Measurements from ENCODE around the gene AVEN. TPM values are rescaled to one million over a fixed set of nuclear protein-coding genes. Genes with fewer than 3 reads are reported as not detected.

Gene AVEN
- total RNA-seq, 1 donor from 2014 or later = 11.5 TPM

DNA sequence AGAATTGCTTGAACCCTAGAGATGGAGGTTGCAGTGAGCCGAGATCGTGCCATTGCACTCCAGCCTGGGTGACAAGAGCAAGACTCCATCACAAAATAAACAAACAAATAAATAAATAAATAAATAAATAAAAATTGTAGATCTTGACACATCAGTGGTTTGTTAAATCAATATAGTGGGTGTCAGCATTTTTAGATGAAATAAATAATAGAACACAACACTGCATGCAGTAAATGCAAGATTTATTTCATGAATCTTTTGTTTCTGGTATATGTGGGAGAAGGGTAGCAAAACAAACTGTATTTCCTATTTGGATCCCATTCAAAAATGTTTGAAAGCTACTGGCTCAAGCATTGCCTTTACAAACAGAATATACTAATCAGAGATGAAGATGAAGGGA is 106.3 kb downstream of the AVEN start:
- ATAC-seq = no peak
- intact Hi-C loops (cut with DNase I) = no loop called here
- Histone ChIP-seq H3K36me3 (no peaks in the 10 kb centered on the region), H3K4me3 (no peak overlapping the region), H3K27ac (no peak overlapping the region), H3K4me1 (no peaks in the 10 kb centered on the region), H3K9me3 (no peaks in the 10 kb centered on the region), H3K27me3 (no peaks in the 10 kb centered on the region)
- no peak for DNase-seq
- TF ChIP-seq, protein P1, sequence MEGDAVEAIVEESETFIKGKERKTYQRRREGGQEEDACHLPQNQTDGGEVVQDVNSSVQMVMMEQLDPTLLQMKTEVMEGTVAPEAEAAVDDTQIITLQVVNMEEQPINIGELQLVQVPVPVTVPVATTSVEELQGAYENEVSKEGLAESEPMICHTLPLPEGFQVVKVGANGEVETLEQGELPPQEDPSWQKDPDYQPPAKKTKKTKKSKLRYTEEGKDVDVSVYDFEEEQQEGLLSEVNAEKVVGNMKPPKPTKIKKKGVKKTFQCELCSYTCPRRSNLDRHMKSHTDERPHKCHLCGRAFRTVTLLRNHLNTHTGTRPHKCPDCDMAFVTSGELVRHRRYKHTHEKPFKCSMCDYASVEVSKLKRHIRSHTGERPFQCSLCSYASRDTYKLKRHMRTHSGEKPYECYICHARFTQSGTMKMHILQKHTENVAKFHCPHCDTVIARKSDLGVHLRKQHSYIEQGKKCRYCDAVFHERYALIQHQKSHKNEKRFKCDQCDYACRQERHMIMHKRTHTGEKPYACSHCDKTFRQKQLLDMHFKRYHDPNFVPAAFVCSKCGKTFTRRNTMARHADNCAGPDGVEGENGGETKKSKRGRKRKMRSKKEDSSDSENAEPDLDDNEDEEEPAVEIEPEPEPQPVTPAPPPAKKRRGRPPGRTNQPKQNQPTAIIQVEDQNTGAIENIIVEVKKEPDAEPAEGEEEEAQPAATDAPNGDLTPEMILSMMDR (IDR thresholded peaks at IDR 0.05) = no peak

DNA sequence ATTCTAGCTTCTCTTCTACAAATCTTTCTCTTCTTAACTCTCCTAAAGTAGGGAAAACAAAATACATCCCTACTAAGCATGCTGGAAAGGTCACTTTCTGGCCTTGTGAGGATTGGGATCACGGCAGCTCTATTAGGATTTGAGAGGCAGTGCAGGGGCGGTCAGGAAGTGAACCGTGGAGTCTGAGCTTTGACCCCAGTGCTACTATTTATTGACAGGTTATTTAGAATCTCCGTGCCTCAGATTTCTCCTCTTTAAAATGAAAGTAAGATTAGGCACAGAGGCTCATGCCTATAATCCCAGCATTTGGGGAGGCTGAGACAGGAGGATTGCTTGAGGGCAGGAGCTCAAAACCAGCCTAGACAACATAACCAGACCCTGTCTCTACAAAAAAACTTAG is 112.7 kb downstream of the AVEN start:
- TF ChIP-seq, protein P1 (IDR thresholded peaks at IDR 0.05) = no peak
- no peaks in the 10 kb centered on the region for H3K4me1 ChIP-seq
- H3K4me3 ChIP-seq = no peak overlapping the region
- H3K9me3 ChIP-seq = no peaks in the 10 kb centered on the region
- no peaks in the 10 kb centered on the region for H3K27me3 ChIP-seq
- no peak overlapping the region for H3K27ac ChIP-seq
- H3K36me3 ChIP-seq = no peaks in the 10 kb centered on the region
- intact Hi-C loops (cut with DNase I) = no loop called here
- no peak for DNase-seq
- no peak for ATAC-seq

DNA sequence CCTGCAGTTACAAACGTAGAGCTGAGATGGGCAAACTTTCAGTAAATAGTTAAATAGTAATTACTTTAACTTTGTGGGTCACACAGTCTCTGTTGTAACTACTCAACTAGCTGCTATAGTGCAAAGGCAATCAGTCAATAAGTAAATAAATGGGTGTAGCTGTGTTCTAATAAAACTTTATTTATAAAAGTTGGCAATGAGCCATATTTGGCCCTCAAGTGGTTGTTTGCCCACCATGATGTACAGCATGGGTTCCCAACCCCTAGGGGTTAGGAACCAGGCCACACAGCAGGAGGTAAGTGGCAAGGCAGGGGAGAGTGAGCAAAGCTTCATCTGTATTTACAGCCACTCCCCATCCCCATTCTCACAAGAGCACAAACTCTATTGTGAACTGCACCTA is 115.6 kb downstream of the AVEN start:
- DNase-seq = no peak
- H3K4me3 ChIP-seq = no peak overlapping the region
- H3K4me1 ChIP-seq = no peaks in the 10 kb centered on the region
- H3K27ac ChIP-seq = no peak overlapping the region
- H3K36me3 ChIP-seq = no peaks in the 10 kb centered on the region
- TF ChIP-seq, protein P1 (IDR thresholded peaks at IDR 0.05) = no peak
- ATAC-seq = no peak
- H3K9me3 ChIP-seq = no peaks in the 10 kb centered on the region
- intact Hi-C loops (cut with DNase I) = no loop called here
- no peaks in the 10 kb centered on the region for H3K27me3 ChIP-seq

DNA sequence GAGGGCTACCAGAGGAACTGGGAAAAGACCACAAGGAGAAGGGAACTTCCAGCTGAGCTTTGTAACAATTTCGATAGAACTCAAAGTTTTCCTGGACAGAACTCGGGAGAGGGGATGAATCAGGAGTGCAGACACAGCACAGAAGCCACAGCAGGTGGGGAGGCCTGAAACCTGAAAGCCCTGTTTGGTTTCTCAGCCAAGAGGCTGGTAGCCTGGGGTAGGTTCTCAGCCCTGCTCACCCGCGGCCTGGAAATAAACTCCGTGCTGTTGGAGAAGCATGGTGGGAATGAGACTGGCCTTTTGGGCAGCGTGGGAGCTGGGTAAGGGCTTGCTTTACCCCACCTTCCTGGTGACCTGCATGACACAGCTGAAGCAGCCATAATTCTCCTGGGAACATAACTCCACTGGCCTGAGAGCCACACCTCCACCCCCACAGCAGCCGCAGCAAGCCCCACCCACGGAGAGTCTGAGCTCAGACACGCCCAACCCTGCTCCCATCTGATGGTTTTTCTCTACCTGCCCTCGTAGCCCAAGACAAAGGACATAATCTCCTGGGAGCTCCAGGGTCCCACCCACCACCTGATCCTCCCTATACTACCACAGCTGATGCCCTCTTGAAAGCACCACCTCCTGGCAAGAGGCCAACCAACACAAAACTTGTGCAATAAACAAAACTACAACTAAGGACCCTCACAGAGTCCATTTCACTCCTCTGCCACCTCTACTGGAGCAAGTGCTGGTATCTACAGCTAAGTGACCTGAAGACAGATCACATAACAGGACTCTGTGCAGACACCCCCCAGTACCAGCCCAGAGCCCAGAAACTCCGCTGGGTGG is 123.2 kb downstream of the AVEN start:
- ATAC-seq (no peak), DNase-seq (no peak)
- intact Hi-C loops (cut with DNase I) = no loop called here

DNA sequence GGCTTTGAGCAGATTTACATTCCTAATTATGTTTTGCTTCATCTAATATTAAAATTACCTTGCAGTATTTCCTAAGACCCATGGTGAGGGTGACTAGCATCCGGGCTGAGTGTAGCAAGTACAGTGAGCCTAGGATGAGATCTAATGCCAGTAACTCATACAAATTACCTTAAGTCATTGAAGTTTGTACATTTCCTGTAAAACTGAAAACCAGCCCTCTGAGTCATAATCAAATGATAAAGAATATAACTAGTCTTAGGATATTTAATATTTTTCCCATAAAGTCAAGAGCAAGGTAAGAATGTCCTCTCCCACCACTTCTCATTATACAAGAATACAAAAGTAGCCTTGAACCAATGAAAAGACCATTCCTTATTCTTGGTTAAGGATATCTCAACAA is 125.5 kb downstream of the AVEN start:
- ATAC-seq = no peak
- H3K9me3 ChIP-seq = no peaks in the 10 kb centered on the region
- intact Hi-C loops (cut with DNase I) = no loop called here

More for the DNA sequence above, 123.2 kb downstream of the AVEN start:
- no peak overlapping the region for H3K4me3 ChIP-seq
- H3K36me3 ChIP-seq = no peaks in the 10 kb centered on the region
- H3K27ac ChIP-seq = no peak overlapping the region
- no peaks in the 10 kb centered on the region for H3K4me1 ChIP-seq
- TF ChIP-seq, protein P1 (IDR thresholded peaks at IDR 0.05) = no peak
- H3K27me3 ChIP-seq = no peaks in the 10 kb centered on the region
- no peaks in the 10 kb centered on the region for H3K9me3 ChIP-seq

More for the DNA sequence above, 125.5 kb downstream of the AVEN start:
- TF ChIP-seq, protein P1 (IDR thresholded peaks at IDR 0.05) = no peak
- Histone ChIP-seq H3K4me1 (no peaks in the 10 kb centered on the region), H3K4me3 (no peak overlapping the region), H3K36me3 (no peaks in the 10 kb centered on the region), H3K27ac (no peak overlapping the region), H3K27me3 (no peaks in the 10 kb centered on the region)
- no peak for DNase-seq
